CD14-positive monocyte (primary cell): ENCODE measurements around the gene TMEM60. TPM values are rescaled to one million over a fixed set of nuclear protein-coding genes. Genes with fewer than 3 reads are reported as not detected.
A peak's percentile ranks its signal among the peaks of the same experiment; 100 is the strongest.

Experiments
- DNase-seq, 3 donors: peaks; one replicate each; pipeline ENCODE4 v3.0.0-alpha.2; 2011 to 2022
- H2AFZ ChIP-seq: 2 replicates; pipeline ENCODE4 v1.6.0; 2012; ENCODE audit warnings: mild to moderate bottlenecking, low read depth, low read length, inconsistent platforms; ENCODE audit not compliant: insufficient read depth, poor library complexity, severe bottlenecking
- H3K27ac ChIP-seq, 2 donors: 1 replicate in 1 of 2; 2 replicates in 1 of 2; pipeline ENCODE4 v1.5.1; 2012 to 2013; ENCODE audit warnings: low read length in 2 of 2, control low read depth in 1 of 2, inconsistent platforms in 1 of 2, low read depth in 1 of 2, mild to moderate bottlenecking in 1 of 2
- H3K27me3 ChIP-seq, 2 donors: one replicate each; pipeline versions ENCODE4 v1.6.0 to v1.6.1; 2011 to 2013; ENCODE audit warnings: low read length in 2 of 2; ENCODE audit not compliant: control insufficient read depth in 2 of 2, insufficient read depth in 2 of 2
- H3K36me3 ChIP-seq, 2 donors: replicated peaks in 1 of 2; 1 replicate in 1 of 2; 2 replicates in 1 of 2; pipeline versions ENCODE4 v1.5.1 to v1.6.1; 2012 to 2013; ENCODE audit warnings: low read length in 2 of 2, control low read depth in 1 of 2, inconsistent platforms in 1 of 2, mild to moderate bottlenecking in 1 of 2; ENCODE audit not compliant: insufficient read depth in 2 of 2, control insufficient read depth in 1 of 2
- H3K4me1 ChIP-seq, 2 donors: 1 replicate in 1 of 2; 2 replicates in 1 of 2; pipeline versions ENCODE4 v1.5.1 to v1.6.1; 2012 to 2013; ENCODE audit warnings: low read length in 2 of 2, control low read depth in 1 of 2, inconsistent platforms in 1 of 2, mild to moderate bottlenecking in 1 of 2, moderate library complexity in 1 of 2; ENCODE audit not compliant: insufficient read depth in 2 of 2, control insufficient read depth in 1 of 2
- H3K4me2 ChIP-seq: replicated peaks from 2 replicates; pipeline ENCODE3; 2012; ENCODE audit warnings: low read length, moderate library complexity, mild to moderate bottlenecking; ENCODE audit not compliant: poor library complexity, severe bottlenecking; ENCODE audit errors: extremely low read depth
- H3K4me3 ChIP-seq, 3 experiments: fragments of 200-600 bp in 1 of 3; sonication (generic) in 1 of 3; replicated peaks in 1 of 3; 1 replicate in 2 of 3; 2 replicates in 1 of 3; pipeline ENCODE4 v1.5.1; 2011 to 2013; ENCODE audit warnings: low read length in 3 of 3, mild to moderate bottlenecking in 3 of 3, control low read depth in 2 of 3, low read depth in 2 of 3, inconsistent platforms in 1 of 3, moderate library complexity in 1 of 3
- H3K79me2 ChIP-seq: 2 replicates; pipeline ENCODE4 v1.6.0; 2012; ENCODE audit warnings: mild to moderate bottlenecking, control low read depth, inconsistent platforms, low read length, moderate library complexity; ENCODE audit not compliant: insufficient read depth
- H3K9ac ChIP-seq: 2 replicates; pipeline ENCODE4 v1.6.0; 2017; ENCODE audit warnings: low read length, mild to moderate bottlenecking; ENCODE audit not compliant: insufficient read depth, poor library complexity, severe bottlenecking
- H3K9me3 ChIP-seq, 2 donors: replicated peaks in 1 of 2; 1 replicate in 1 of 2; 2 replicates in 1 of 2; pipeline versions ENCODE4 v1.5.1 to v1.6.1; 2012 to 2013; ENCODE audit warnings: low read length in 2 of 2, control low read depth in 1 of 2; ENCODE audit not compliant: control insufficient read depth in 1 of 2, insufficient read depth in 1 of 2
- H4K20me1 ChIP-seq: 2 replicates; pipeline ENCODE4 v1.6.0; 2012; ENCODE audit warnings: mild to moderate bottlenecking, low read length, control low read depth, moderate library complexity; ENCODE audit not compliant: insufficient read depth
- H3K27ac Mint-ChIP-seq, 7 donors: one replicate each; pipeline ENCODE4 v1.8.0; 2020; ENCODE audit warnings: mild to moderate bottlenecking in 7 of 7, mixed read lengths in 7 of 7, moderate library complexity in 6 of 7, inconsistent platforms in 2 of 7
- H3K27me3 Mint-ChIP-seq, 3 donors: one replicate each; pipeline ENCODE4 v1.8.0; 2021 to 2022; ENCODE audit warnings: low read depth in 3 of 3, mild to moderate bottlenecking in 3 of 3, mixed read lengths in 3 of 3, moderate library complexity in 3 of 3, inconsistent platforms in 1 of 3
- H3K36me3 Mint-ChIP-seq, 2 donors: one replicate each; pipeline ENCODE4 v1.8.0; 2020; ENCODE audit warnings: mixed read lengths in 2 of 2, inconsistent platforms in 1 of 2, mild to moderate bottlenecking in 1 of 2
- H3K4me1 Mint-ChIP-seq: one replicate; pipeline ENCODE4 v1.8.0; 2020; ENCODE audit warnings: mild to moderate bottlenecking, mixed read lengths
- H3K4me3 Mint-ChIP-seq, 2 donors: one replicate each; pipeline ENCODE4 v1.8.0; 2020; ENCODE audit warnings: mild to moderate bottlenecking in 2 of 2, mixed read lengths in 2 of 2, moderate library complexity in 1 of 2
- H3K9me3 Mint-ChIP-seq, 7 donors: one replicate each; pipeline ENCODE4 v1.8.0; 2020 to 2022; ENCODE audit warnings: mixed read lengths in 7 of 7, mild to moderate bottlenecking in 6 of 7, moderate library complexity in 6 of 7, inconsistent platforms in 2 of 7
- CTCF ChIP-seq: fragments of 200-600 bp; IDR thresholded peaks from one replicate; pipeline ENCODE4 v1.8.0; 2022; ENCODE audit warnings: antibody characterized with exemption, mild to moderate bottlenecking
- WGBS: methylation state at CpG from one replicate; pipeline ENCODE4 v1.1.5; 2013; ENCODE audit warnings: missing lambda C conversion rate; ENCODE audit not compliant: insufficient coverage; 5-methylcytosine and 5-hydroxymethylcytosine counted together
- intact Hi-C, 2 donors: fragments of 100-400 bp; cut with micrococcal nuclease; formaldehyde crosslinking; loops; one replicate each; pipeline versions ENCODE4 v1.15.0 to v1.15.1; 2023
- polyA plus RNA-seq, 3 donors: library from polyadenylated mRNA; depleted of rRNA in 1 of 3; unstranded in 2 of 3; stranded (reverse) in 1 of 3; fragments of 300-500 nt in 2 of 3; fragments of >200 nt in 1 of 3; fragmentation: Illumina TruSeq in 2 of 3; gene quantifications; 1 replicate in 2 of 3; 2 replicates in 1 of 3; pipeline ENCODE4 v1.2.3, GENCODE V29; 2012 to 2021

TMEM60 gene
- polyA plus RNA-seq, 3 donors, result 5.5 to 27.6 (median 25.6) TPM

- 100% methylated on average over 1 of the region's 2 CpGs for WGBS
- no peak for TF ChIP-seq CTCF
- peaks cover 3% of the 10 kb centered on the region for H4K20me1 ChIP-seq
- H3K27me3 Mint-ChIP-seq, result no peaks in the 10 kb centered on the region
- peak overlapping the region; percentile 58 for H3K4me2 ChIP-seq
- peaks cover 0 to 18% of the 10 kb centered on the region in 2 donors for H3K36me3 ChIP-seq
- H3K4me1 Mint-ChIP-seq, result peaks cover 40% of the 10 kb centered on the region
- H3K27ac ChIP-seq, result peak overlapping the region in 1 of 2 donors; percentile 77
- H3K9ac ChIP-seq, result no peak overlapping the region
- H3K4me3 ChIP-seq, result peak overlapping the region in 2 of 3 experiments; percentile 15 to 63
- peaks cover 25 to 47% (median 41%) of the 10 kb centered on the region in 7 donors for H3K9me3 Mint-ChIP-seq
- H3K4me3 Mint-ChIP-seq, result peak overlapping the region; percentile 64 to 80
- no peak for DNase-seq
- peaks cover 23 to 25% of the 10 kb centered on the region in 2 donors for H3K4me1 ChIP-seq
- peak overlapping the region; percentile 52 to 96 (median 86) for H3K27ac Mint-ChIP-seq
- H3K9me3 ChIP-seq, result peaks cover 32 to 34% of the 10 kb centered on the region in 2 donors
- H3K27me3 ChIP-seq, result no peaks in the 10 kb centered on the region
- H3K79me2 ChIP-seq, result peaks cover 72% of the 10 kb centered on the region
- intact Hi-C loops, result no loop called here
- H2AFZ ChIP-seq, result no peak overlapping the region
- H3K36me3 Mint-ChIP-seq, result peaks cover 20 to 30% of the 10 kb centered on the region in 2 donors
These were observed 25.6 kb upstream of the TMEM60 start for GRCh38 chr7:77823787-77824186.

GRCh38 chr7:77822269-77822668 lies 24.0 kb upstream of the TMEM60 start:
- H2AFZ ChIP-seq, result no peak overlapping the region
- H3K4me1 ChIP-seq, result peaks cover 23 to 25% of the 10 kb centered on the region in 2 donors
- no peak for DNase-seq
- H3K27ac ChIP-seq, result peak overlapping the region in 1 of 2 donors; percentile 32
- no peak overlapping the region for H3K9ac ChIP-seq
- peaks cover 72% of the 10 kb centered on the region for H3K79me2 ChIP-seq
- Mint-ChIP-seq H3K27ac (peak overlapping the region in 2 of 7 donors; percentile 37 to 63), H3K27me3 (no peaks in the 10 kb centered on the region), H3K4me1 (peaks cover 38% of the 10 kb centered on the region), H3K36me3 (peaks cover 25 to 36% of the 10 kb centered on the region in 2 donors), H3K9me3 (peaks cover 27 to 54% (median 45%) of the 10 kb centered on the region in 7 donors), H3K4me3 (no peak overlapping the region)
- intact Hi-C loops, result no loop called here
- TF ChIP-seq CTCF, result no peak
- H4K20me1 ChIP-seq, result no peaks in the 10 kb centered on the region
- H3K27me3 ChIP-seq, result no peaks in the 10 kb centered on the region
- peaks cover 0 to 22% of the 10 kb centered on the region in 2 donors for H3K36me3 ChIP-seq
- H3K4me3 ChIP-seq, result no peak overlapping the region
- H3K4me2 ChIP-seq, result no peak overlapping the region
- peaks cover 37% of the 10 kb centered on the region in 2 donors for H3K9me3 ChIP-seq
- WGBS, result 47% methylated on average over 1 of the region's 1 CpG
